Testis (tissue), 3 donors: ENCODE results near the gene SASH1. TPM values are rescaled to one million over a fixed set of nuclear protein-coding genes. Genes with fewer than 3 reads are reported as not detected.

Experiments used
- DNase-seq: peaks from one replicate; pipeline ENCODE4 v3.0.0-alpha.2; 2019
- H3K27ac ChIP-seq, 2 donors: fragments of 200-600 bp; sonication (generic); one replicate each; pipeline ENCODE4 v1.5.1; 2019
- H3K27me3 ChIP-seq: fragments of 200-600 bp; sonication (generic); one replicate; pipeline ENCODE4 v1.5.1; 2019
- H3K36me3 ChIP-seq: fragments of 200-600 bp; sonication (generic); one replicate; pipeline ENCODE4 v1.5.1; 2017; ENCODE audit warnings: low read depth; ENCODE audit errors: missing control alignments
- H3K4me1 ChIP-seq: fragments of 200-600 bp; sonication (generic); one replicate; pipeline ENCODE4 v1.5.1; 2019
- H3K4me3 ChIP-seq, 2 donors: fragments of 200-600 bp; sonication (generic); one replicate each; pipeline ENCODE4 v1.5.1; 2017 to 2019
- H3K9me3 ChIP-seq: fragments of 200-600 bp; sonication (generic); one replicate; pipeline ENCODE4 v1.5.1; 2017
- CTCF ChIP-seq, 3 experiments: fragments of 450-650 bp in 2 of 3; fragments of 200-600 bp in 1 of 3; sonication (generic) in 1 of 3; IDR thresholded peaks; one replicate each; pipeline ENCODE4 v1.5.1; 2016 to 2019; ENCODE audit warnings: antibody characterized with exemption in 3 of 3, mild to moderate bottlenecking in 2 of 3, moderate library complexity in 1 of 3
- POLR2A ChIP-seq: fragments of 450-650 bp; IDR thresholded peaks from one replicate; pipeline ENCODE4 v1.6.1; 2017; ENCODE audit warnings: antibody characterized with exemption, mild to moderate bottlenecking, moderate library complexity
- WGBS, 2 donors: methylation state at CpG; one replicate each; pipeline ENCODE4 v1.1.5; 2018; 5-methylcytosine and 5-hydroxymethylcytosine counted together
- intact Hi-C: fragments of 100-400 bp; cut with DNase I; formaldehyde crosslinking; loops from one replicate; pipeline ENCODE4 v1.15.1; 2023; ENCODE audit warnings: low total_unique reads
- polyA plus RNA-seq: library from polyadenylated mRNA; stranded (reverse); fragments of 350-450 nt; fragmentation: Illumina TruSeq; extraction: RNeasy Lipid Tissue Mini Kit (QIAGEN cat#74804); gene quantifications from one replicate; pipeline ENCODE4 v1.2.3, GENCODE V29; 2014; ENCODE audit warnings: low read depth, low replicate concordance; ENCODE audit not compliant: insufficient read depth
- total RNA-seq, 2 donors: library from RNA; depleted of rRNA; stranded (reverse); fragments of >200 nt; gene quantifications; one replicate each; pipeline ENCODE4 v1.2.3, GENCODE V29; 2016

SASH1 gene
- total and polyA plus RNA-seq, 3 donors from 2014 or later: 12.1 to 42.1 (median 40.3) TPM

DNA sequence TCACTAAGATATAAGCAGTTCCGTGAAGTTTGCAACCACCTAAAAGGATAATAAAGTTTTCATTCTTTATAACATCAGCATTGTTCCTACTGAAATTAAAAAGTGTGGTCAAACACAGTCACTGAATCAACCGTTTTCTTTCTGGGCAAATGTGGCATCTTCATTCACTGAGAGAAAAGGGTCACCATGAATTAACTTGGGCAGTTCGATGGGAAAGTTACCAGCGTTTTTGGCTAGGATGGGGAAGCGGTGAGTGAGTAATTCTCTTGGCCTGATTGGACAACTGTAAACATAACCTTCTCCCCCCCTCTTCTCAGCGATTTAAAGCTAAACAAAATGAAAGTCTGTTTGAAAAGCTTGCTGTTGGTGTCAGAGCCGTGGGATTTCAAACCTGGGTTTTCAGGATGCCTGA, 181.8 kb downstream of the SASH1 start:
- H3K4me3 ChIP-seq: no peak overlapping the region
- WGBS, 2 donors: 83 to 84% methylated on average over 7 of the region's 7 CpGs
- intact Hi-C loops: no loop called here
- DNase-seq: no peak
- no peaks in the 10 kb centered on the region for H3K36me3 ChIP-seq
- H3K9me3 ChIP-seq: no peaks in the 10 kb centered on the region
- H3K27ac ChIP-seq: no peak overlapping the region
- H3K4me1 ChIP-seq: peaks cover 8% of the 10 kb centered on the region
- H3K27me3 ChIP-seq: no peaks in the 10 kb centered on the region
- TF ChIP-seq CTCF (IDR thresholded peaks at IDR 0.05) (no peak), POLR2A (no peak)

DNA sequence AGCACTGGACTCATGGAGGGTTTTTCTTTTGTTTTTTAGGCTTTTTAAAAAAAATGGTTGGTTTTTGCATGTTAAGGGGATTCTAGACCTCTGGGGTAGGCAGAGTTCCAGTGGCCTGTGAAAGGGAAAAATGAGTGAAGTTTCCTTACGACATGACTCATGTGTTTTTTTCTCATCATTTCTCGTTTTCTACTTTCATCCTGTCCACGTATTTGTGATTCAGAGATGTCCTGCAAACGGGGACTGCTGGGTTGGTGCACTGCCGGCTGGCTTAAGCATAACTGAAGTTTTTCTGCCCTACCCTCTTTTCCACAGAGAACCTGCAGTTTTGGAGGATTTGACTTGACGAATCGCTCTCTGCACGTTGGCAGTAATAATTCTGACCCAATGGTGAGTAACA, 182.3 kb downstream of the SASH1 start:
- Histone ChIP-seq H3K27me3 (no peaks in the 10 kb centered on the region), H3K9me3 (no peaks in the 10 kb centered on the region), H3K4me3 (no peak overlapping the region), H3K4me1 (peaks cover 11% of the 10 kb centered on the region), H3K27ac (no peak overlapping the region), H3K36me3 (no peaks in the 10 kb centered on the region)
- DNase-seq: no peak
- intact Hi-C loops: no loop called here
- TF ChIP-seq CTCF (IDR thresholded peaks at IDR 0.05) (no peak), POLR2A (no peak)
- 88 to 94% methylated on average over 8 of the region's 8 CpGs for WGBS, 2 donors

DNA sequence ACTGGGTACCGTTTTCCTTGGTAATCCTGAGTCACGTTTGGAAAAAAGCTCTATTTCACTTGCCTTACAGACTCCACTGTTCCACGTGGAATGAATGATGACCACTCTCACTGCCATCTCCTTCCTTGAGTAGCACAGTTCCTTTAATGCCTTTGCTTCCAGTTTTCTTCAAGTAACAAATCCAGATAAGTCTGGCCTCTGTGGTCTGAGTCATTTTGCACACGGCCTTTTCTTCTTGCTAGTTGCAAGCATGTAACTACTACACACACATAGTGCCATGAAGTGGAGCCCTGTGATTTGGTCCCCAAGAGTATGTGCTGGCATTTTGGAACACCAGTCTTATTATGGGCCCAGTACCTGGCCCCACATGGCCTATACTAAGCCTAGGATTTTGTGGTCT, 182.8 kb downstream of the SASH1 start:
- no peak for DNase-seq
- H3K4me3 ChIP-seq: no peak overlapping the region
- intact Hi-C loops: no loop called here
- no peak overlapping the region for H3K27ac ChIP-seq
- H3K9me3 ChIP-seq: no peaks in the 10 kb centered on the region
- H3K36me3 ChIP-seq: no peaks in the 10 kb centered on the region
- WGBS, 2 donors: 85 to 86% methylated on average over 4 of the region's 4 CpGs
- peaks cover 11% of the 10 kb centered on the region for H3K4me1 ChIP-seq
- no peak for TF ChIP-seq CTCF (IDR thresholded peaks at IDR 0.05)
- TF ChIP-seq POLR2A: no peak
- H3K27me3 ChIP-seq: no peaks in the 10 kb centered on the region

- H3K4me1 ChIP-seq: peaks cover 6% of the 10 kb centered on the region
- intact Hi-C loops: no loop called here
- TF ChIP-seq POLR2A (no peak), CTCF (IDR thresholded peaks at IDR 0.05) (no peak)
- no peak for DNase-seq
- no peak overlapping the region for H3K27ac ChIP-seq
- H3K4me3 ChIP-seq: no peak overlapping the region
- H3K9me3 ChIP-seq: no peaks in the 10 kb centered on the region
- WGBS, 2 donors: 91 to 94% methylated on average over 7 of the region's 7 CpGs
- H3K36me3 ChIP-seq: no peaks in the 10 kb centered on the region
- H3K27me3 ChIP-seq: no peaks in the 10 kb centered on the region
These were observed 183.5 kb downstream of the SASH1 start for GRCh38 chr6:148526145-148526544.

DNA sequence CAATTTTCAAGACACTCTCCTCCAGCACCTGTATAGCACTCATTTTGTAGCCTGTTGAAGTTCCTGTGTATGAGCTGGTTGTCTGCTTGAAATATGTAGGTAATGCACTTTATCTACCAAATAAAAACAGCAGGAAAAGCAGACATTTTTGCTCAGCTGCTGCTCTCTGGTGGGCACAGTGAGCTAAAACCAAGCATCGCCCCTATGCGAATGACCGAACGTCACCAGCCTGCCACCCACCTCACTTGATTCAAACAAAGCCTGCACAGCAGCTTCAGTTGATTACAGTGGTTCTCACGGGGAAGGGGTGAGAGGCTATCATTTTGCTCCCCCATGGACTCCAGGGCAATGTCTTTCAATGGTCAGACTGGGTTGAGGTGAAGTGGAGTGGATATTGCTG, 185.7 kb downstream of the SASH1 start:
- H3K36me3 ChIP-seq: no peaks in the 10 kb centered on the region
- 78 to 84% methylated on average over 5 of the region's 5 CpGs for WGBS, 2 donors
- H3K4me1 ChIP-seq: peaks cover 6% of the 10 kb centered on the region
- no peaks in the 10 kb centered on the region for H3K9me3 ChIP-seq
- H3K4me3 ChIP-seq: no peak overlapping the region
- H3K27ac ChIP-seq: no peak overlapping the region
- intact Hi-C loops: no loop called here
- TF ChIP-seq POLR2A: no peak
- no peak for TF ChIP-seq CTCF (IDR thresholded peaks at IDR 0.05)
- no peak for DNase-seq
- H3K27me3 ChIP-seq: no peaks in the 10 kb centered on the region
